Activated gamma-delta T cell (primary cell): ENCODE data around the gene PDCD2L.
A peak's percentile ranks its signal among the peaks of the same experiment; 100 is the strongest.
"Not testable (repeated sequence)": the region's sequence is repeated elsewhere in the genome, so short reads cannot be mapped to it uniquely, and the experiment has no call there.

Experiments
- DNase-seq: peaks from one replicate; lab custom pipeline; 2025; lab: John Stamatoyannopoulos, UW
- total RNA-seq, 2 donors: gene quantifications; one replicate each; lab custom pipeline; 2026; lab: John Stamatoyannopoulos, UW

Gene PDCD2L, protein sequence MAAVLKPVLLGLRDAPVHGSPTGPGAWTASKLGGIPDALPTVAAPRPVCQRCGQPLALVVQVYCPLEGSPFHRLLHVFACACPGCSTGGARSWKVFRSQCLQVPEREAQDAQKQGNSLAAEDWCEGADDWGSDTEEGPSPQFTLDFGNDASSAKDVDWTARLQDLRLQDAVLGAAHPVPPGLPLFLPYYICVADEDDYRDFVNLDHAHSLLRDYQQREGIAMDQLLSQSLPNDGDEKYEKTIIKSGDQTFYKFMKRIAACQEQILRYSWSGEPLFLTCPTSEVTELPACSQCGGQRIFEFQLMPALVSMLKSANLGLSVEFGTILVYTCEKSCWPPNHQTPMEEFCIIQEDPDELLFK
- 3.0 to 4.4 reads per million in 2 donors for total RNA-seq

DNA sequence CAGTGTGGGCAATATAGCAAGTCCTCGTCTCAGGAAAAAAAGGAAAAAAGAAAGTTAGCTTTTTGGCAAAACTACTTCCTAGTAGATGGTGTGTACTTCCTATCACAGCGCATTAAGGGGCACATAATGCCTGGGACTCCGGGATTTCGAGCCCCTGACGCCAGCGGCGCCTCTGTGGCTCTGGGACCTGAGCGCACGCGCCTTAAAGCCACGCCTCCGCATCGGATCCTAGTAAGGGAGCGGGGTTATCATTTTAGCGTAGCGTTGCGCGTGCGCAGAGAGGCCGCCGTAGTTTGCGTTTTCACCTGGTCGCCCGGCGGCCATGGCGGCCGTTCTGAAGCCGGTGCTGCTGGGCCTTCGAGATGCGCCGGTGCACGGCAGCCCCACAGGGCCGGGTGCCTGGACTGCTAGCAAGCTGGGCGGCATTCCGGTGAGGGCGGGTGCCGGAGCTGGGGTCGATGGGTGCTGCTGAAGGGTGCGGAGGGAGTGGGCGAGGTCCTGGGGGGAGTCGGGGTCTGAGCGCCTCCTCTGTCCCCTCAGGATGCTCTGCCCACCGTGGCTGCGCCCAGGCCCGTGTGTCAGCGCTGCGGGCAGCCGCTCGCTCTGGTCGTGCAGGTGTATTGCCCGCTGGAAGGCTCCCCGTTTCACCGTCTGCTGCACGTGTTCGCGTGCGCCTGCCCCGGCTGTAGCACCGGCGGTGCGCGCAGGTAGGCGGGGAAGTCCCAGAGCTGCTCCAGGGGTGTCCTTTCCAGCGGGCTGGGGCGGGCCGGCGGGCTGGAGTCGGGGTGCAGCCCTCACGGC, at the start of gene PDCD2L:
Gene PDCD2L, plus strand, starts transcription at position 291 of the 801 bp plus-strand sequence. Its CDS starts 32 bp downstream, at position 323.
- peak; percentile 81 for DNase-seq

DNA sequence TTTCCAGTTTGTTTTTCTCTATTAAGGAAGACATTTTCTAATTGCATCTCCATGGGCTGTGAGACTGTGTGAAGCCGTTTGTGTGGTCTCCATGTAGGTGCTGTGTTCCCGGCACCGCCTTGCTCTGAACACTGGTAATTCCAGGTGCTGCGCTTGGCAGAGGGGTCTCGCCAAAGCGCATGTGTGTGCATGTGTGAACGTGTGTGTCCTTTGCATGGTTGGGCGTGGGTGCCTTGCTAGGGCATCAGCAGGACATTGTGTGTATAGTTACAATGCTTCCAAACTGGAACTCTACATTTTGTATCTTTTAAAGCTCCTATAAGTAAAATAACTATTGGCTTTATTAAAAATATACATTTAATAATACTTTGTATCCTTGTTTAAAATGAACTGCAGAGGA, 49.0 kb upstream of the PDCD2L start:
- no peak for DNase-seq

DNA sequence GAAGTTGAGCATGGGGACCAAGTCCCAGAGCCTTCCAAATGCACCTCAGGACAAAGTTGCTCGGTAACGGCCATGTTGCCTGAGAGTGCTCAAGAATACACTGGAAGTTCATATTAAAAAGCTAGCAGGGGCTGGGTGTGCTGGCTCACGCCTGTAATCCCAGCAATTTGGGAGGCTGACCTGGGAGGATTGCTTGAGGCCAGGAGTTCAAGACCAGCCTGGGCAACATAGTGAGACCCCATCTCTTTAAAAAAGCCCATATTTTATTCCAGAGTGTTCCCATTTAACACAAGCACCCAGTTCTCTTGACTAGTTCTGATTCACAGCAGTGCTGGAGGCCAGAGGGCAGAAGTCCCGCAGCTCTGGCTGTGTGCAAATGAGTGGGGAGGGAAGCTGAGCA, 47.3 kb upstream of the PDCD2L start:
- DNase-seq, result no peak

DNA sequence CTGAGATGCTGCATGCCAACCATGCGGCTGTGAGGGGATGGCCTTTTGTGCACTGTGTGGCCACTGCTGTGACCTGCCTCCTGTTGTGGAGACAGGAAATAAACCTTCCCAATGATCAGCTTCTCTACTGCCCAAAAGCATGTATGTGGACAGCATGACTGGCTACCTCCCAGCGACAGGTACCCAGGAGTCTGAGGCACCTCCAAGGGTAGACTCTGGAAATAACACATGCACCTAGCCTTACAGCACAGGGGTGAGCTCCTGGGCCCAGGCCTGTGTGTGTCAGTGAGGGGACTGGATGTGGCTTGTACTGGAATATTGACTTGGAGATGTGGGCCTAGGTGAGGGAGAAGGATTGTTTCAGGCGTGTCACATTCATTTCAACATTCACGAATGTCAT, 46.8 kb upstream of the PDCD2L start:
- no peak for DNase-seq

DNA sequence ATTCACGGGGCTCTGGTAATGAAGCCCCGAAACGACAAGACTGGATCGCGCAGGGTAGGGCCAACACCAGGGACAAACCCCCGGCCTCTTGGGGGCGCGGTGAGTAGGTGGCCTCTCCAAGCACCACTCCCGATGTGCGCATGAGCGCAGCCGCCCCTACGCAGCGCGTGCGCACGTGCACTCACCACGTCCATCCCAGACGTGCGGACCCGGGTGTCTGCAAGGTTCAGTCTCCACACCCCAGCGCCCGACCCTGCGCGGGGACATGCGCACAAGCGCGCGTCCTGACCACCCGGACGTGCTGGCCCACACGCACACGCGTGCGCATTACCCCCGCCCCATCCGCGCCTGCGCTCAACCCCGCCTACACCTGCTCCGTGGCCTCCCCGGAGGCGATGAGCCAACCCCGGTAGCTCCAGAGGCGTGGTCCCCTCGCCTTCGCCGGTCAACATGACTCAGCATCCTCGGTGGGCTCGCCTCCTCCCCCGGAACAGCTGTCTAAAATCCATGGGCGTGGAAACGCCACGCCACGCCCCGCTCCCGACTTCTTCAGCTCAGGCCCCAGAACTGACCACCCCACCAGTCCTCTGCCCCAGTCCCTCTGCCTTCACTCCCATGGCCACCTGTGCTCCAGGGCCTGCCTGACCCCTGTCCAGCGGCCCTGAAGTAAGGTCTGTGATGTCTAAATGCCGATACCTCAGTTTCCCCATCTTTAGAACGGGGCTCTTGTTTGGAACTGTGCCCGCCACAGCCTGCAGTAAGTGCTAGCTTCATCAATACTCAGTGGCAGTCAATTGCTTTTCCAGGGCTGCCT, 44.9 kb upstream of the PDCD2L start:
- peak; percentile 95 for DNase-seq

DNA sequence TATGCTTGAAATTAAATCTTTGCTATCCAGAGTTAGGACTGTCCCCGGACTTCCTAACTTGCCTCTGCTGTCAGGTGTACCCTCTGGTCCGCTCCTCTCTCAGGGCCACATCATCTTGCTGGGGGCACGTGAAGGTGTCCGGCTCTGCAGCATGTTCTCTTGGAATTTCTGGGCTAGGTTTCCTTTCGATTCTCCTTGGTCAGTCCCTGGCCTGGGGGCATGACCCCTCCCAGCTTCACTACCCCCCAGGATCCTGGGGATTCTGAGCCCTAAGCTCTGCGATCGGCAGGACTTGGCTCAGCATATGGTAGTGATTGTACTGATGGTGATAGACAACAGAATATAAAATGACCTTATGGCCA, 44.3 kb upstream of the PDCD2L start:
- DNase-seq, result no peak

DNA sequence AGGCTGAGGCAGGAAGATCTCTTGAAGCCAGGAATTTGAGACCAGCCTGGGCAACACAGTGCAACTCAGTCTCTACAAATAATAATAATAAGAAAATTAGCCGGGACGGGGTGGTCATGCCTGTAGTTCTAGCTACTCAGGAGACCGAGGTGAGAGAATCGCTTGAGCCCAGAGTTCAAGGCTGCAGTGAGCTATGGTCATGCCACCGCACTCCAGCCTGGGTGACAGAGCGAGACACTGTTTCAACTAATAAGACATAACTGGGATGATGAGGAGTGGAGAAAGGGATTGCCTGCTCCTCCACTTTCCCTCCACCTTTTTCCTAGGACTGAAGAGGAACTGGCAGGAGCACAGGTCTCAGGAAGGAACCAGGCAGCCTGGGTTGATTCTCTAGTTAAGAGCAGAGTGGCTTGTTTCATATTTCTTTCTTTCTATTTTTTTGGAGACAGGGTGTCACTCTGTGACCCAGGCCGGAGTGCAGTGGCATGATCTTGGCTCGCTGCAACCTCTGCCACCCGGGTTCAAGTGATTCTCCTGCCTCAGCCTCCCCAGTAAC, 43.8 kb upstream of the PDCD2L start:
- DNase-seq, result no peak

DNA sequence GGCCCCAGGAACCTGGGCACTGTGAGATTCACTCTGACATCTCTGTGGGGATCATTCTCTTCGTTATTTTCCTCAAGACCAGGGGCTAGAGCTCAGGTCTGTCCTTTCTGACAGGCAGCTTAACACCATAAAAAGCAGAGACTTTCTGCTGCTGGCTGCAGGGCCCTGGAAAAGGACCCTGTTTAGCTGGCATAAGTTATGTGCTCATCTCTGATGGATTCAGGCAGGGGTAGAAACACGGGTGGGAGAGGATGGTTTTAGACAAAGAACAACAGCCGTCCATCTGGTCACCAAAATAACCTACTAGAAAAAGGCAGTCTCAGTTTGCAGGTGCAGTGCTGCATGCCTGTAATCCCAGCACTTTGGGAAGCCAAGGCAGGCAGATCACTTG, 41.5 kb upstream of the PDCD2L start:
- no peak for DNase-seq

DNA sequence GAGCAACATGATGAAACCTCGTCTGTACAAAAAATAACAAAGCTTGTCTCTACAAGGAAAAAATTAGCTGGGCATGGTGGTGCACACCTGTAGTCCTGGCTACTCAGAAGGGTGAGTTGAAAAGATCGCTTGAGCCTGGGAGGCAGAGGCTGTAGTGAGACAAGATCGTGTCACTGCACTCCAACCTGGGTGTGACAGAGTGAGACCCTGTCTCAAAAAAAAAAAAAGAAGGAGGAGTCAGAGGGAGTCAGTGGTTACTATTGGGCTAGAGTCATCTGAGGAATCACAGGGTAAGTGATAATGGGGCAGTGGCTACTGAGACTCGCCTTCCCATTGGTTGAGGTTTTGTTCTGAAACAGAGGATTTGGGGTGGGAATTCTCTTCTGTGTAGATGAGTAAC, 41.1 kb upstream of the PDCD2L start:
- DNase-seq, result no peak

DNA sequence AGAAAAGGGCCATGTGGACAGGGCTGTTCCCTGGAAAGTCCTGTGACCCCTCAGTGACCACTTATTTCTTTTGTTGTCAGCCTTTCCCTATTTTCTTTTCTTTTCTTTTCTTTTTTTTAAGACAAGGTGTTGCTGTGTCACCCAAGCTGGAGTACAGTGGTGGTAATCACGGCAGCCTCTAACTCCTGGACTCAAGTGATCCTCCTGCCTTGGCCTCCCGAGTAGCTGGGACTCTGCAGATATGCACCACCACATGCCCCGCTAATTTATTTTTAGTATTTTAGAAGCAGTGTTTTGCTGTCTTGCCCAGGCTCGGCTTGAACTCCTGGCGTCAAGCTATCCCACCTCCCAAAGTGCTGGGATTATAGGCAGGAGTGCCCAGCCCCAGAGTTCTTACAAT, 40.3 kb upstream of the PDCD2L start:
- DNase-seq, result no peak

DNA sequence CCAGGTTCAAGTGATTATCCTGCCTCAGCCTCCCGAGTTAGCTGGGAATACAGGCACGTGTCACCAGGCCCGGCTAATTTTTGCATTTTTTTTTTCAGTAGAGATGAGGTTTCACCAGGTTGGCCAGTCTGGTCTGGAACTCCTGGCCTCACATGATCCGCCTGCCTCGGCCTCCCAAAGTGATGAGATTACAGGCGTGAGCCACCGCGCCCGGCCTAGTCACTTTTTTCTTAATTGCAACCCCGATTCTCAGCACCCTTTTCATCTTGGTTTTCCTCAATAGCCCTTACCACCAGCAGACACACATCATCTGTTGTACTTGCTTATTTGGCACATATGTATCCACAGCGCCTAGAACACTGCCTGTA, 39.8 kb upstream of the PDCD2L start:
- DNase-seq, result no peak

DNA sequence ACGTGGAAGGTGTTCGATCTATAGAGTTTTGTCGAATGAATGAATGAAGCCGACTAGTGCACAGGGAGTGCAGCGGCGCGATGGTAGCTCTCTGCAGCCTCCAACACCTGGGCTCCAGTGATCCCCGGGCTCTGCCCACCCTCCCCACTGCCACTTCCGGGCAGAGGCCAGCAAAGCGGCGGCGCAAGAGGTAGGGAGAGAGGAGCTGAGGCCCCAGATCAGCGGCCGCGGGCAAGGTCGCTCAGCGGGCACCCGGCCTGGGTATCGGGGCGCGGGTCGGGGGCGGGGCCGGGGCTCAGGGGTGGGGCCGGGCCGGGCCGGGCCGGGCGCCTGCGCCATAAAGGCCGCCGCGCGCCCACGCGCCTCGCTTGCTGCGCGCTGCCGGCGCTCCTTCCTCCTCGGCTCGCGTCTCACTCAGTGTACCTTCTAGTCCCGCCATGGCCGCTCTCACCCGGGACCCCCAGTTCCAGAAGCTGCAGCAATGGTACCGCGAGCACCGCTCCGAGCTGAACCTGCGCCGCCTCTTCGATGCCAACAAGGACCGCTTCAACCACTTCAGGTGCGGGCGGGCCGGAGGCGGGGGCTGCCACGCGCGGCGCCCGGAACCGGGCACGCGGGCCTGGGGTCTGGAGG, 39.3 kb upstream of the PDCD2L start, which contains the start of gene GPI:
Gene GPI, plus strand, starts transcription at position 367 of the 633 bp plus-strand sequence. Its CDS starts 71 bp downstream, at position 438.
- DNase-seq, result peak; percentile 58

DNA sequence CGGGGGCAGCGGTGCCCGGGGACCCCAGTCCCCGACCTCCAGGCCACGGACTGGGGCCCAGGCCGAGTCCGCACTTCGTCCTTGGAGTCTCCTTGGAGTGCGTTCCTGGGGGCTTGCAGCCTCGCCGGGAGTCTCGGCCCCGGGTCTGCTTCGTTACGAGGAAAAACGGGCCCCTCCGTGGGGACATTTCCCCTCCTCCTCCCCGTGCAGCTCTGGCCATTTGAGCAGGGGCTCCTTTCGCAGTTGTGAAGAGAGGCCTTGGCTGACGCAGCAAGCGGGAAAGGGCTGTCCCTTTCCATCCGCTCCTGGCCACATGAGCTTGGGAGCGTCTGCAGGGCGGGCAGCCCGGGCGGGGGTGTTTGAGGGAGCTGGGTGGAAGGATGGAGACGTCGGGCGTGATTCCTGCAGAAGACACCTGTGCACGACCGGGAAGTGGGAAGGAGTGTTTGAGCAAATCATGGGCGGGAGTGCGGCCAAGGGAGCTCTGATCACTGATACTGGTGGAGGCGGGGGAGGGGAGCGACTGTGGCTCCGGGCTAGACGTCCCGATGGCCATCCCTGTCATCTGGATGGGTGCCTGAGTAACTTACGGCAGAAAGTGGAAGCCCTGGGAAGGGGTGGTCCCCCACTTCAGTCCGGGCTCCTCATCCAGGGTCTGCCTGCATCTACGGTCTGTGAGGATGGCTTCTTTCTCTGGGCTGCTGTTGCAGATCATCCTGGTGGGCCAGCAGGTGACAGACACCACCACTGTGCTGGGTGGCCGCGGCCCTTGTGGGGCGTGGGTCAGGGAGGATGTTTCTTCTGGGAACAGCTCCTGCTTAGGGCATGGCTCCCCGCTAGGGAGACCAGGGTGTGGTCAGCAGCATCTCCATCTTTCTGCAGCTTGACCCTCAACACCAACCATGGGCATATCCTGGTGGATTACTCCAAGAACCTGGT, 38.5 kb upstream of the PDCD2L start:
- no peak for DNase-seq

DNA sequence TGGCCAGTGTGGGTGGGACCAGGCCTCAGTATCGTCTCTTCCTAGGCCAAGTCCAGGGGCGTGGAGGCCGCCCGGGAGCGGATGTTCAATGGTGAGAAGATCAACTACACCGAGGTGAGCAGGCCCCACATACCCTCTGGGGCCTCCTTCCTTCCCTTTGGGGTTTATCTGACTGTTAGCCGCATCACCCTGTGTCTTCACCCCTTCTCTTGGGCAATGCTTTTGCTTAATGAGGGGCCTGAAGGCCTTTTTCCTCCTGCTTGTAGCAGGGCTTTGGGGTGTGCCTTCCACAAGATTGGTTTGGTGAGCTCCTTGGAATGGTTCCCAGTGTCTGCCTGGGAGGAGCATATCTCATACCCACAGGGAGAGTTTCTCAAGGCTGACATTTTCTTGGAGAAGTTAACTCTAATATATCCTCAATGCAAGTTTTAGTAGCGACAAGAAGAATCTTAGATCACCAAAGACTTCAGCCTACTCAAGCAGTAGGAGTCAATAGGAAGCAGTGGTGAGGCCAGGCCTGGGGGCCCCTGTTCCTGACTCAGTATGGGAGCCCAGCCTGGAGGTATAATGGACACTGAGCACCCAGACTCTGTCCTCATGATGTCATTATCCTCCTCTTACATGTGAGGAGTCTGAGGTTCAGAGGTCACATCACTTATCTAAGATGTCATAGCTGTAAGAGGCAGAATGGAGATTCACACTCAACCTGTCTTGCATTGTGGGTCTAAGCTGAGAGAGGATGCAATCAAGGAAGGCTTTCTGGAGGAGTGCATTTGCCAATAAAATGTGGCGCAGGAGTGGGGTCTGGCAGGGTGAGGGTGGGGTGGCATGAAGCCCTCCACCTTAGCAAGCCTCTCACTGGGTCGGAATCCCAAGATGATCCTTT, 37.2 kb upstream of the PDCD2L start:
- DNase-seq, result no peak

DNA sequence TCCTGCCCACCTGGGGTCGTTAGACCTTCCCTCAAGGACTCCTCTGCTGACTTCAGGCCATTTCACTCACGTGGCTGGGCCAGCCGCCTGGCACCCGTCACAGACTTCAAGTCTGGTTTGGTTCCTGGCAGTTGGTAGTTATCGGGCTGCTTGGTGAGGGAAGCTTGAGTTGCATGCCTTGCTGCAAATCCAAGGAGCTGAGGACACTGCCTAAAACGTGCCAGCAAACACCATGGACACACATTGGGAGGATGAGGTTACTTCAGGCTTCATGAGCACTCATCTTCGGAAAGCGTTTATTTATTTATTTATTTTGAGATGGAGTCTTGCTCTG, 36.6 kb upstream of the PDCD2L start:
- DNase-seq, result no peak

DNA sequence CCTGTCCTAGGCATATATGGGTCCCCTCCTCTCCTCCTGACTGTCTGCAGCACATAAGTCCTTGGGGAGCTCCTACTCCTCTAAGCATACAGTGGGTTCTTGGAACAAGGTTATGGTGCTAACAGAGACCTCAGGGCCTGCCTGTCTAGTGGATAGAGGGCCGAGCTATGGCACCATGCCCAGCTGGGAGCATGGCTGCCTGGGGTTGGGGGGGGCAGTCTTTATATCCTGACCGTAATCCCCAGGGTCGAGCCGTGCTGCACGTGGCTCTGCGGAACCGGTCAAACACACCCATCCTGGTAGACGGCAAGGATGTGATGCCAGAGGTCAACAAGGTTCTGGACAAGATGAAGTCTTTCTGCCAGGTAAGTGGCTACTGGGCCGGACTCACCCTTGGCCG, 35.9 kb upstream of the PDCD2L start:
- no peak for DNase-seq

DNA sequence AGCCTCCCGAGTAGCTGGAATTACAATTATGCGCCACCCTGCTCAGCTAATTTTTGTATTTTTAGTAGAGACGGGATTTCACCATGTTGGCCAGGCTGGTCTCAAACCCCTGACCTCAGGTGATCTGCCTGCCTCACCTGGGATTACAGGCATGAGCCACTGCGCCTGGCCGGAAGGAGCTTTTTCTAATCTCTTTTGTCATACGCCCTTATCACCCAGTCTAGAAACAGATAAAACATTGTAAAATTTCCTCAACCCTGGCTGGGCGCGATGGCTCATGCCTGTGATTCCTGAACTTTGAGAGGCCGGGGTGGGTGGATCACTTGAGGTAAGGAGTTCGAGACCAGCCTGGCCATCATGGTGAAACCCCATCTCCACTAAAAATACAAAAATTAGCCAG, 35.0 kb upstream of the PDCD2L start:
- not testable (repeated sequence) for DNase-seq

DNA sequence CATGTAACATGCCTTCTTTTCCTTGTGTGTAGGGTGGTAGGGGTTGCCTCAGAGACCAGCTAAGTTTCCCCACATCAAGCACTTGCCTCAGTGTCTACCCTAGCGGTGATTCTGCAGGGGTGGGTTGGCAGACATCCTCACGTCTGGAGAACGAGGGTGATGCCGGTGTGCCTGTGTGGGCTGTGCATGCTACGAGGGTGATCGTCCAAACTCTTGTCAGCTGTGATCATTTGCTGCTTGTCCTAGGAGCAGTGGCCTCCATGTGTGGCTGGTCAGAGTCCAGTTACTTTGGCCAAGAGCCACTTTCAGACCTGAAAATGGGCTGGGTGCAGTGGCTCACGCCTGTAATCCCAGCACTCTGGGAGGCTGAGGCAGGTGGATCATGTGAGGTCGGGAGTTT, 34.1 kb upstream of the PDCD2L start:
- no peak for DNase-seq

DNA sequence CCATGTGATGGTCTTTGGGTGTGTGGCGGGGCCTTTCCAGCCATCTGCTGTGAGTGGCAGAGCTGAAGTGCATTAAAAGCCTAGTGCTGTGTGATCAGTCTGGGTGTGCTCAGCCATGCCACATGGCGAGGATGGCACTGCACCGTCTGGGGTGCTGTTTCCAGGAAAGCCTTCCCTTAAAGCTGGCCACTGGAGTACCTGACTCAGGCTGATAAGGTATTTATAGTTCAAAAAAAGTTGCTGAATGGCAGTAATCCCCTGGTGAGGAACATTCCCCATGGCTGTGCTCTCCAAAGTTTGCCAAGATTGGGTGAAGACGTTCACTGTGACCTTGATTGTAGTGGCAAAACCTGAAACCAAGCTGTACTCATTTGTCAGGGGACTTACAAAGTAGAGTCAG, 33.2 kb upstream of the PDCD2L start:
- no peak for DNase-seq
